ENCODE data around the gene C2orf72. TPM values are rescaled to one million over a fixed set of nuclear protein-coding genes. Genes with fewer than 3 reads are reported as not detected.
"Not testable (repeated sequence)": the region's sequence is repeated elsewhere in the genome, so short reads cannot be mapped to it uniquely, and the experiment has no call there.

C2orf72 gene
- total and polyA plus RNA-seq, 9 donors, result 0.44 to 2.1 (median 0.62) TPM

DNA sequence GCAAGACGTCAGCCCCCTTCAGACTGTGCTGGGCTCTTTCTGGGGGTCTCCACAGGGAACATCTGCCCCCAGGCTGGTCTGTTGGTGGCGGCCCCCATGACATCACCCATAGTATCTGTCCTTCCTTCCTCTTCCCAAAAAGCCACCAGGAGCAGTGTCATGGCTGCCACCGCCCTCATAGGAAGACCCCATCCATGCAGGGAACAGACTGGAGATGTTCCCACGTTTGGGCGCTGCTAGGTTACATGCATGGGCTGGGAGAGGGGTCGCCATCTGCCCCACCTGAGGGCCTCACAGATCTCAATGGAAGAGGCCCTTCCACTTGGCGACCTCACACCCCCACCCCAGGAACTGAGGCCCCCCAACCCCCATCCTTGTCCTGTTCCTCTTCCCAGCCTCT lies 36.3 kb upstream of the C2orf72 start:
- DNase-seq, result no peak
- whole genome bisulfite sequencing (ENCODE audit: insufficient coverage), result 53% methylated on average over 3 of the region's 7 CpGs
- Histone ChIP-seq H3K4me1 (ENCODE audit: control insufficient read depth, insufficient read depth, low read length) (no peaks in the 10 kb centered on the region), H3K27me3 (ENCODE audit: control insufficient read depth, insufficient read depth, low read length) (peaks cover 20% of the 10 kb centered on the region), H3K9me3 (replicated peaks; ENCODE audit: control insufficient read depth, low read depth, low read length) (no peaks in the 10 kb centered on the region), H3K4me3 (ENCODE audit: low read length) (no peak overlapping the region), H3K27ac (ENCODE audit: low read length) (no peak overlapping the region), H3K36me3 (ENCODE audit: control insufficient read depth, insufficient read depth, low read length) (no peaks in the 10 kb centered on the region)

DNA sequence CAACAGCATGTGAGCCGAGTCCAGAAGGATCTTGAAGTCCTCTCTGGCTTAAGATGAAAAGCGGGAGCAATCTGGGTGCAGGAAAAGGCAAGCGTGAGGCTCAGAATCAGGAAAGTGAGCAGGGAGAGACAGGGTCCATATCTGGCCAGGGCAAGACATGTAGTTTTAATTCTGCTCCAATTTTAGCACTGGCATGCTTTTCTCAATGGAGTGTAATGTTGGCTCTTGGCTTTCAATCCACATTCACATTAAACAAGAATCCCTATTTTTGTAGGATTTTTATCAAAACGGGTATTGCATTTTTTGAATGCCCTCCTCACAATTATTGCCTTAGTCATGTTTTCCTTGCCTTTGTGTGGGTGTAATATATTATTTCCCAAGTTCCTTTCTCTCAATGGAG lies 35.4 kb upstream of the C2orf72 start:
- H3K4me1 ChIP-seq (ENCODE audit: control insufficient read depth, insufficient read depth, low read length), result no peaks in the 10 kb centered on the region
- H3K9me3 ChIP-seq (replicated peaks; ENCODE audit: control insufficient read depth, low read depth, low read length), result no peaks in the 10 kb centered on the region
- H3K36me3 ChIP-seq (ENCODE audit: control insufficient read depth, insufficient read depth, low read length), result no peaks in the 10 kb centered on the region
- no peak overlapping the region for H3K27ac ChIP-seq (ENCODE audit: low read length)
- 67% methylated on average over 1 of the region's 4 CpGs for WGBS (ENCODE audit: insufficient coverage)
- no peak for DNase-seq
- H3K4me3 ChIP-seq (ENCODE audit: low read length), result no peak overlapping the region
- peaks cover 22% of the 10 kb centered on the region for H3K27me3 ChIP-seq (ENCODE audit: control insufficient read depth, insufficient read depth, low read length)

DNA sequence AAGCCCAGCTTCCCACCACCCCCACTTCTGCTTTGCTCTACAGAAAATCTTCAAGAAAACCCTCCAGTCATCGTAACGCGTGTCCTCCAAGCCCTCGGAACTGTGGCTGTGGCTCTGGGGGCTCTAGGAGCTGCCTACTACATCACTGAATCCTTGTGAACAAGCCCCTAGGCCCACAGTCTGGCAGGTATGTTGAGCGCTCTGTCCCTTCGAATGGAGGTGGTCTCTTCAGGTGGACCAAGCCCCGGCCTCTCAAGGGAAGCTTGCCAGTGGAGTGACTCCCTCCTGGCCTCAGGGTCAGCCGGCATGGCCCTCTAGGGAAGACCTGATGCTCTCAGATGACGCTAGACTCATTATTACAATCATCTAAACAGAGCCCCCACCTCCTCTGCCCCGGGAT lies 34.7 kb upstream of the C2orf72 start:
- Histone ChIP-seq H3K27ac (ENCODE audit: low read length) (no peak overlapping the region), H3K4me1 (ENCODE audit: control insufficient read depth, insufficient read depth, low read length) (no peaks in the 10 kb centered on the region), H3K4me3 (ENCODE audit: low read length) (no peak overlapping the region), H3K36me3 (ENCODE audit: control insufficient read depth, insufficient read depth, low read length) (no peaks in the 10 kb centered on the region), H3K27me3 (ENCODE audit: control insufficient read depth, insufficient read depth, low read length) (peaks cover 22% of the 10 kb centered on the region), H3K9me3 (replicated peaks; ENCODE audit: control insufficient read depth, low read depth, low read length) (no peaks in the 10 kb centered on the region)
- WGBS (ENCODE audit: insufficient coverage), result 72% methylated on average over 8 of the region's 10 CpGs
- DNase-seq, result no peak

DNA sequence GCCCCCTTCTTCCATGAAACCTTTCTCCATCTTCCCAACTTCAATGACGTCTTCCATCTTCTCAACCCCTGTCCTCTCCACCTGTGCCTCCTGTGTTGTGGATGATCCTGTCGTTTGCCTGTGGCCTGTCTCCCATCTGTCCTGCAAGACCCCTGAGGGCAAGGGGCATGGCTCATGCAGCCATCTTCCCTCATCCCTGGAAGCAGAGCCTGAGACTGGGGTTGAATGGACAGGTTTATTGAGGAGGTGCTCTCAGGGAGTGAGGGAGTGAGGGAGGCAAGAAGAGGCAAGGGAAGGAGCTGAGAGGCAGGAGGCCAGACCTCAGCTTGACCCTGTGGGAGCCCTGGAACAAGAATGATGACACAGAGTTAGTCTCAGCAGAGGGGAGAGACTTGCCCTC lies 34.1 kb upstream of the C2orf72 start:
- no peak for DNase-seq
- Histone ChIP-seq H3K36me3 (ENCODE audit: control insufficient read depth, insufficient read depth, low read length) (no peaks in the 10 kb centered on the region), H3K4me3 (ENCODE audit: low read length) (no peak overlapping the region), H3K27ac (ENCODE audit: low read length) (no peak overlapping the region), H3K27me3 (ENCODE audit: control insufficient read depth, insufficient read depth, low read length) (peaks cover 20% of the 10 kb centered on the region), H3K4me1 (ENCODE audit: control insufficient read depth, insufficient read depth, low read length) (no peaks in the 10 kb centered on the region), H3K9me3 (replicated peaks; ENCODE audit: control insufficient read depth, low read depth, low read length) (no peaks in the 10 kb centered on the region)
- WGBS (ENCODE audit: insufficient coverage), result no CpG with 5 or more reads among the region's 2 CpGs

- not testable (repeated sequence) for H3K36me3 ChIP-seq (ENCODE audit: control insufficient read depth, insufficient read depth, low read length); H3K27ac ChIP-seq (ENCODE audit: low read length); H3K9me3 ChIP-seq (replicated peaks; ENCODE audit: control insufficient read depth, low read depth, low read length); H3K4me1 ChIP-seq (ENCODE audit: control insufficient read depth, insufficient read depth, low read length); DNase-seq; H3K4me3 ChIP-seq (ENCODE audit: low read length)
- peaks cover 23% of the 10 kb centered on the region for H3K27me3 ChIP-seq (ENCODE audit: control insufficient read depth, insufficient read depth, low read length)
Observed at GRCh38 chr2:231004930-231005329, 32.4 kb upstream of the C2orf72 start.

GRCh38 chr2:231007286-231008098 lies 29.8 kb upstream of the C2orf72 start:
- WGBS (ENCODE audit: insufficient coverage), result 82% methylated on average over 6 of the region's 10 CpGs
- Histone ChIP-seq H3K27me3 (ENCODE audit: control insufficient read depth, insufficient read depth, low read length) (peaks cover 14% of the 10 kb centered on the region), H3K4me3 (ENCODE audit: low read length) (no peak overlapping the region), H3K36me3 (ENCODE audit: control insufficient read depth, insufficient read depth, low read length) (no peaks in the 10 kb centered on the region), H3K27ac (ENCODE audit: low read length) (no peak overlapping the region), H3K4me1 (ENCODE audit: control insufficient read depth, insufficient read depth, low read length) (no peaks in the 10 kb centered on the region), H3K9me3 (replicated peaks; ENCODE audit: control insufficient read depth, low read depth, low read length) (no peaks in the 10 kb centered on the region)
- no peak for DNase-seq

GRCh38 chr2:231008131-231008530 lies 29.2 kb upstream of the C2orf72 start:
- no peaks in the 10 kb centered on the region for H3K9me3 ChIP-seq (replicated peaks; ENCODE audit: control insufficient read depth, low read depth, low read length)
- no peak for DNase-seq
- H3K36me3 ChIP-seq (ENCODE audit: control insufficient read depth, insufficient read depth, low read length), result no peaks in the 10 kb centered on the region
- WGBS (ENCODE audit: insufficient coverage), result 82% methylated on average over 4 of the region's 6 CpGs
- peaks cover 12% of the 10 kb centered on the region for H3K27me3 ChIP-seq (ENCODE audit: control insufficient read depth, insufficient read depth, low read length)
- H3K4me1 ChIP-seq (ENCODE audit: control insufficient read depth, insufficient read depth, low read length), result no peaks in the 10 kb centered on the region
- H3K4me3 ChIP-seq (ENCODE audit: low read length), result no peak overlapping the region
- no peak overlapping the region for H3K27ac ChIP-seq (ENCODE audit: low read length)

- DNase-seq, result no peak
- no peak overlapping the region for H3K4me3 ChIP-seq (ENCODE audit: low read length)
- no peaks in the 10 kb centered on the region for H3K4me1 ChIP-seq (ENCODE audit: control insufficient read depth, insufficient read depth, low read length)
- peaks cover 9% of the 10 kb centered on the region for H3K27me3 ChIP-seq (ENCODE audit: control insufficient read depth, insufficient read depth, low read length)
- no peak overlapping the region for H3K27ac ChIP-seq (ENCODE audit: low read length)
- H3K9me3 ChIP-seq (replicated peaks; ENCODE audit: control insufficient read depth, low read depth, low read length), result no peaks in the 10 kb centered on the region
- no peaks in the 10 kb centered on the region for H3K36me3 ChIP-seq (ENCODE audit: control insufficient read depth, insufficient read depth, low read length)
- 57% methylated on average over 3 of the region's 14 CpGs for WGBS (ENCODE audit: insufficient coverage)
Observed at GRCh38 chr2:231009236-231009919, 27.9 kb upstream of the C2orf72 start.

GRCh38 chr2:231010201-231010730 lies 27.1 kb upstream of the C2orf72 start:
- no peak for DNase-seq
- Histone ChIP-seq H3K36me3 (ENCODE audit: control insufficient read depth, insufficient read depth, low read length) (no peaks in the 10 kb centered on the region), H3K4me3 (ENCODE audit: low read length) (no peak overlapping the region), H3K27me3 (ENCODE audit: control insufficient read depth, insufficient read depth, low read length) (peaks cover 15% of the 10 kb centered on the region), H3K9me3 (replicated peaks; ENCODE audit: control insufficient read depth, low read depth, low read length) (no peaks in the 10 kb centered on the region), H3K27ac (ENCODE audit: low read length) (no peak overlapping the region), H3K4me1 (ENCODE audit: control insufficient read depth, insufficient read depth, low read length) (no peaks in the 10 kb centered on the region)
- WGBS (ENCODE audit: insufficient coverage), result 39% methylated on average over 2 of the region's 2 CpGs

- no peak overlapping the region for H3K4me3 ChIP-seq (ENCODE audit: low read length)
- 56% methylated on average over 2 of the region's 2 CpGs for WGBS (ENCODE audit: insufficient coverage)
- H3K27me3 ChIP-seq (ENCODE audit: control insufficient read depth, insufficient read depth, low read length), result peaks cover 16% of the 10 kb centered on the region
- H3K9me3 ChIP-seq (replicated peaks; ENCODE audit: control insufficient read depth, low read depth, low read length), result no peaks in the 10 kb centered on the region
- H3K4me1 ChIP-seq (ENCODE audit: control insufficient read depth, insufficient read depth, low read length), result no peaks in the 10 kb centered on the region
- DNase-seq, result no peak
- H3K36me3 ChIP-seq (ENCODE audit: control insufficient read depth, insufficient read depth, low read length), result no peaks in the 10 kb centered on the region
- no peak overlapping the region for H3K27ac ChIP-seq (ENCODE audit: low read length)
Observed at GRCh38 chr2:231011526-231011925, 25.8 kb upstream of the C2orf72 start.
